B cell (primary cell): ENCODE results near the gene PRRC2B.

Source experiments
- EZH2 ChIP-seq: IDR thresholded peaks from 2 replicates; pipeline ENCODE4 v1.6.1; 2012; ENCODE audit warnings: borderline replicate concordance, low read depth, mild to moderate bottlenecking, moderate library complexity, low read length; ENCODE audit not compliant: insufficient read depth, poor library complexity, severe bottlenecking
- TF ChIP-seq, protein P1 (sequence below): fragments of 200-600 bp; IDR thresholded peaks from one replicate; pipeline ENCODE4 v1.8.0; 2022; ENCODE audit warnings: antibody characterized with exemption, mild to moderate bottlenecking

DNA sequence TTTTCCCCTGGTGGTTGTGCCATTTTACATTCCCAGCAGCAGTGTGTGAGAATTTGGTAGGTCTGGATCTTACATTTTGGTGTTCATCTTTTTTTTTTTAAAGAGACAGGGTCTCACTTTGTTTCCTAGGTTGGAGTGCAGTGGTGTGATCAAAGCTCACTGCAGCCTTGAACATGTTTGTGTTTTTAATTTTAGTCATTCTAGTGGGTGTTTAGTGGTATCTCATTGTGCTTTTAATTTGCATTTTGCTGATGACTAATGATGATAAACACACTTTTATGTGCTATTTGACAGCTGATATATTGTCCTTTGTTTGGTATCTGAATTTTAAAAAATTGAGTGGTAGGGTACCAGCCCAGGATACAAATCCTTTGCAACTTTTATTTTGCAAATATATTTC lies 55.4 kb downstream of the PRRC2B start:
- TF ChIP-seq, protein P1, sequence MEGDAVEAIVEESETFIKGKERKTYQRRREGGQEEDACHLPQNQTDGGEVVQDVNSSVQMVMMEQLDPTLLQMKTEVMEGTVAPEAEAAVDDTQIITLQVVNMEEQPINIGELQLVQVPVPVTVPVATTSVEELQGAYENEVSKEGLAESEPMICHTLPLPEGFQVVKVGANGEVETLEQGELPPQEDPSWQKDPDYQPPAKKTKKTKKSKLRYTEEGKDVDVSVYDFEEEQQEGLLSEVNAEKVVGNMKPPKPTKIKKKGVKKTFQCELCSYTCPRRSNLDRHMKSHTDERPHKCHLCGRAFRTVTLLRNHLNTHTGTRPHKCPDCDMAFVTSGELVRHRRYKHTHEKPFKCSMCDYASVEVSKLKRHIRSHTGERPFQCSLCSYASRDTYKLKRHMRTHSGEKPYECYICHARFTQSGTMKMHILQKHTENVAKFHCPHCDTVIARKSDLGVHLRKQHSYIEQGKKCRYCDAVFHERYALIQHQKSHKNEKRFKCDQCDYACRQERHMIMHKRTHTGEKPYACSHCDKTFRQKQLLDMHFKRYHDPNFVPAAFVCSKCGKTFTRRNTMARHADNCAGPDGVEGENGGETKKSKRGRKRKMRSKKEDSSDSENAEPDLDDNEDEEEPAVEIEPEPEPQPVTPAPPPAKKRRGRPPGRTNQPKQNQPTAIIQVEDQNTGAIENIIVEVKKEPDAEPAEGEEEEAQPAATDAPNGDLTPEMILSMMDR = no peak
- no peak for TF ChIP-seq EZH2
